PFSK-1 (cell line): ENCODE measurements around the gene CHRM1.

Experiments
- POLR2AphosphoS5 ChIP-seq: IDR thresholded peaks from 2 replicates; pipeline ENCODE4 v1.6.1; 2012; ENCODE audit warnings: low read depth, mild to moderate bottlenecking, control low read depth, low read length, moderate library complexity
- TF ChIP-seq, protein P1 (sequence below), 2 experiments: IDR thresholded peaks; 2 replicates each; pipeline versions ENCODE4 v1.6.1 to v1.8.0; 2011 to 2012; ENCODE audit warnings: low read depth in 2 of 2, low read length in 2 of 2, control low read depth in 1 of 2, inconsistent platforms in 1 of 2, mild to moderate bottlenecking in 1 of 2, moderate library complexity in 1 of 2; ENCODE audit not compliant: insufficient read depth in 1 of 2

DNA sequence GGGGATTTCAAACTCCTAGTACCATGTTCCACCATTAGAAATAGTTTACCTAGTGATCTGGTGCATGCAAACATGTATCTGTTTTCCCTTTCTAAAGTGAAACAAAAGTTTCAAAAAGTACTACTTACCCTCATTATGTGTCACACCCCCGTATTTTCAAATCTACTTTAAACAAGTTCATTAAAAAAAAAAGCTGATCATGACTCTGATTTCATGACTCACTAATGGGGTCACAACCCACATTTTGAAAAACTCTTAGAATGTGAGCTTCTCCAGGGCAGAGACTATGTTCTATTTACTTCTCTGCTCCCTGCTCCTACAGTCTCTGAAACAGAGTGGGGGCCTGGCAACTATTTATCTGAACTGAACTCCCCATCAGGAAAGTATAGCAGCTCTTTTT is 18.2 kb downstream of the CHRM1 start:
- TF ChIP-seq, protein P1, sequence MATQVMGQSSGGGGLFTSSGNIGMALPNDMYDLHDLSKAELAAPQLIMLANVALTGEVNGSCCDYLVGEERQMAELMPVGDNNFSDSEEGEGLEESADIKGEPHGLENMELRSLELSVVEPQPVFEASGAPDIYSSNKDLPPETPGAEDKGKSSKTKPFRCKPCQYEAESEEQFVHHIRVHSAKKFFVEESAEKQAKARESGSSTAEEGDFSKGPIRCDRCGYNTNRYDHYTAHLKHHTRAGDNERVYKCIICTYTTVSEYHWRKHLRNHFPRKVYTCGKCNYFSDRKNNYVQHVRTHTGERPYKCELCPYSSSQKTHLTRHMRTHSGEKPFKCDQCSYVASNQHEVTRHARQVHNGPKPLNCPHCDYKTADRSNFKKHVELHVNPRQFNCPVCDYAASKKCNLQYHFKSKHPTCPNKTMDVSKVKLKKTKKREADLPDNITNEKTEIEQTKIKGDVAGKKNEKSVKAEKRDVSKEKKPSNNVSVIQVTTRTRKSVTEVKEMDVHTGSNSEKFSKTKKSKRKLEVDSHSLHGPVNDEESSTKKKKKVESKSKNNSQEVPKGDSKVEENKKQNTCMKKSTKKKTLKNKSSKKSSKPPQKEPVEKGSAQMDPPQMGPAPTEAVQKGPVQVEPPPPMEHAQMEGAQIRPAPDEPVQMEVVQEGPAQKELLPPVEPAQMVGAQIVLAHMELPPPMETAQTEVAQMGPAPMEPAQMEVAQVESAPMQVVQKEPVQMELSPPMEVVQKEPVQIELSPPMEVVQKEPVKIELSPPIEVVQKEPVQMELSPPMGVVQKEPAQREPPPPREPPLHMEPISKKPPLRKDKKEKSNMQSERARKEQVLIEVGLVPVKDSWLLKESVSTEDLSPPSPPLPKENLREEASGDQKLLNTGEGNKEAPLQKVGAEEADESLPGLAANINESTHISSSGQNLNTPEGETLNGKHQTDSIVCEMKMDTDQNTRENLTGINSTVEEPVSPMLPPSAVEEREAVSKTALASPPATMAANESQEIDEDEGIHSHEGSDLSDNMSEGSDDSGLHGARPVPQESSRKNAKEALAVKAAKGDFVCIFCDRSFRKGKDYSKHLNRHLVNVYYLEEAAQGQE (IDR thresholded peaks at IDR 0.05; ENCODE audit: insufficient read depth in 1 of 2, low read depth in 2 of 2, low read length in 2 of 2) = no peak
- TF ChIP-seq POLR2AphosphoS5 = no peak
